ENCODE results near the gene ZNF556.

The ZNF556 gene

GRCh38 chr19:2917275-2918184 lies 50.4 kb downstream of the ZNF556 start:
- Mint-ChIP-seq H3K4me3 (no peak overlapping the region), H3K27ac (no peak overlapping the region), H3K27me3 (no peaks in the 10 kb centered on the region), H3K4me1 (ENCODE audit: low read depth) (peaks cover 7% of the 10 kb centered on the region), H3K36me3 (ENCODE audit: low read depth) (peaks cover 57% of the 10 kb centered on the region), H3K9me3 (peaks cover 18% of the 10 kb centered on the region)

DNA sequence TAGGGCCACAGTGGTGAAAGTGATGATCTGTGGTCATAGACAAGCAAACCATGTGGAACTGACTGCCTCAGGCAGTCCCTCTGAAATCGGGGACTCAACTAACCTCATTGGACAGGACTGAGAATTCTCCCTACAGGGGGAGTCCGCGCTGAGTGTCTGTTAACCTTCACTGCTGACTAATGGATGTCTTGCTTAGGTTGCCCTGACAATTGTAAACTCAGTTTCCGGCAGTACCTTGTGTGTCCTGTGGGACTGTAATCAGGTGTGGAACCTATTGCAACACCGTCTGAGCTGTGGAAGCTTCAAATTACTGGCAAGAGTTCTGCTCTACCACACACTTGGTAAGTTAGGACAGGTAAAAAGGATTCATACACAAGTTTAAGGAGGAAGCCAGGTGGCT lies 55.9 kb downstream of the ZNF556 start:
- no peaks in the 10 kb centered on the region for H3K4me1 Mint-ChIP-seq (ENCODE audit: low read depth)
- H3K27ac Mint-ChIP-seq = no peak overlapping the region
- H3K4me3 Mint-ChIP-seq = no peak overlapping the region
- H3K36me3 Mint-ChIP-seq (ENCODE audit: low read depth) = peaks cover 19% of the 10 kb centered on the region
- no peaks in the 10 kb centered on the region for H3K27me3 Mint-ChIP-seq
- peaks cover 2% of the 10 kb centered on the region for H3K9me3 Mint-ChIP-seq

GRCh38 chr19:2923510-2923909 lies 56.4 kb downstream of the ZNF556 start:
- Mint-ChIP-seq H3K36me3 (ENCODE audit: low read depth) (peaks cover 13% of the 10 kb centered on the region), H3K9me3 (no peaks in the 10 kb centered on the region), H3K27ac (no peak overlapping the region), H3K4me3 (no peak overlapping the region), H3K4me1 (ENCODE audit: low read depth) (no peaks in the 10 kb centered on the region), H3K27me3 (no peaks in the 10 kb centered on the region)

GRCh38 chr19:2926341-2927031 lies 59.4 kb downstream of the ZNF556 start:
- H3K27ac Mint-ChIP-seq = no peak overlapping the region
- H3K4me1 Mint-ChIP-seq (ENCODE audit: low read depth) = no peaks in the 10 kb centered on the region
- H3K27me3 Mint-ChIP-seq = no peaks in the 10 kb centered on the region
- H3K4me3 Mint-ChIP-seq = no peak overlapping the region
- peaks cover 9% of the 10 kb centered on the region for H3K9me3 Mint-ChIP-seq
- H3K36me3 Mint-ChIP-seq (ENCODE audit: low read depth) = peaks cover 12% of the 10 kb centered on the region

DNA sequence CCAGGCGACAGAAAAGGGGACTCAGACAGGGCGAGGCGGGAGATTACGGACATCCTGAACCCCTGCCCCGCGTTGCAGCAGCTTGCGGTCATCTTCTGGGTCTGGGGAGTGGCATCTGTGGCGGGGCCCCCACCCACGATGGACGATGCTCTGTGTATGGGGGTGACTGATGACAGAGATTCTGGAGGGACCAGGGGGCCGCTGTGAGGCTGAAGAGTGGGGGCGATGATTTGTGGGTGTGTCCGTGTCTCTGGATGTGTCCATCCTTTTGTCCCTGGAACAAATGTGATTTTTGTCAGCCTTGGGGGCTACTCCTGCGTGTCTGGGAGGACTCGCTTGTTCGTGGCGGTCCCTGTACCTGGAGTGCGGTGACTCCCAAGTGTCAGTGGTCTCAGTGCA lies 59.9 kb downstream of the ZNF556 start:
- H3K4me1 Mint-ChIP-seq (ENCODE audit: low read depth) = no peaks in the 10 kb centered on the region
- no peaks in the 10 kb centered on the region for H3K27me3 Mint-ChIP-seq
- H3K9me3 Mint-ChIP-seq = peaks cover 11% of the 10 kb centered on the region
- no peak overlapping the region for H3K4me3 Mint-ChIP-seq
- H3K27ac Mint-ChIP-seq = no peak overlapping the region
- peaks cover 15% of the 10 kb centered on the region for H3K36me3 Mint-ChIP-seq (ENCODE audit: low read depth)
